Ovary (tissue), 9 donors: ENCODE measurements around the gene OCIAD2. TPM values are rescaled to one million over a fixed set of nuclear protein-coding genes. Genes with fewer than 3 reads are reported as not detected.
"Not testable (repeated sequence)": the region's sequence is repeated elsewhere in the genome, so short reads cannot be mapped to it uniquely, and the experiment has no call there.

Experiments used
- DNase-seq, 5 donors: peaks; one replicate each; pipeline ENCODE4 v3.0.0-alpha.2; 2019 to 2020
- H3K27ac ChIP-seq, 2 donors: fragments of 200-600 bp; one replicate each; pipeline versions ENCODE4 v1.5.1 to v1.8.0; 2019 to 2022
- H3K27me3 ChIP-seq: fragments of 200-600 bp; one replicate; pipeline ENCODE4 v1.8.0; 2022
- H3K36me3 ChIP-seq: fragments of 200-600 bp; sonication (generic); one replicate; pipeline ENCODE4 v1.5.1; 2019
- H3K4me1 ChIP-seq: one replicate; pipeline ENCODE4 v1.8.1; 2013; ENCODE audit warnings: mild to moderate bottlenecking, moderate library complexity; ENCODE audit not compliant: insufficient read depth
- H3K4me3 ChIP-seq: fragments of 200-600 bp; sonication (generic); one replicate; pipeline ENCODE4 v1.5.1; 2017
- H3K9me3 ChIP-seq, 2 donors: fragments of 200-600 bp in 1 of 2; sonication (generic) in 1 of 2; one replicate each; pipeline versions ENCODE4 v1.5.1 to v1.8.1; 2013 to 2019; ENCODE audit warnings: mild to moderate bottlenecking in 1 of 2, moderate library complexity in 1 of 2
- EP300 ChIP-seq: sonication (generic); formaldehyde crosslinking; IDR thresholded peaks from one replicate; pipeline ENCODE4 v1.6.1; 2017; ENCODE audit warnings: antibody characterized with exemption
- POLR2A ChIP-seq: fragments of 450-650 bp; IDR thresholded peaks from one replicate; pipeline ENCODE4 v1.6.1; 2017; ENCODE audit warnings: antibody characterized with exemption, mild to moderate bottlenecking, moderate library complexity
- WGBS, 3 donors: extraction: QIAGEN DNeasy Blood & Tissue Kit in 1 of 3; methylation state at CpG; one replicate each; pipeline versions ENCODE4 v1.1.5 to v1.1.7; 2013 to 2017; 5-methylcytosine and 5-hydroxymethylcytosine counted together
- intact Hi-C, 4 donors: fragments of 100-400 bp; cut with DNase I; formaldehyde crosslinking; loops; one replicate each; pipeline versions ENCODE4 v1.11.0 to v1.15.1; 2022 to 2023
- polyA plus RNA-seq, 2 donors: library from polyadenylated mRNA; stranded (reverse); fragments of 200-250 nt in 1 of 2; fragments of 350-450 nt in 1 of 2; fragmentation: Illumina TruSeq in 1 of 2; extraction: RNeasy Lipid Tissue Mini Kit (QIAGEN cat#74804) in 1 of 2; gene quantifications; one replicate each; pipeline ENCODE4 v1.2.3, GENCODE V29; 2013 to 2014
- total RNA-seq, 7 donors: library from RNA; depleted of rRNA in 2 of 7; stranded (reverse); fragments of >200 nt in 2 of 7; fragmentation: NEBNext Ultra II Directional in 3 of 7; extraction: Animal tissue kit (Norgen Biotek cat#: 25700) in 3 of 7; gene quantifications; one replicate each; pipeline versions ENCODE4 v1.1.0 to v1.2.4, GENCODE V29; 2016 to 2023
- TF ChIP-seq, protein P1 (sequence below), 3 donors: fragments of 450-650 bp in 2 of 3; fragments of 200-600 bp in 1 of 3; IDR thresholded peaks; one replicate each; pipeline versions ENCODE4 v1.5.1 to v1.8.0; 2016 to 2022; ENCODE audit warnings: antibody characterized with exemption in 3 of 3, mild to moderate bottlenecking in 1 of 3
- donor health status: DM: no; HTN: no; CAD: no; lungs with moderate emphysema.
- donor health status: DM: no; HTN: no; CAD: no.
- donor health status: Bipolar disorder and iron deficiency.
- donor health status: DM: yes; HTN: yes; CAD: no.
- donor health status: DM: no; HTN: no; CAD: no.
- donor health status: DM: yes; HTN: yes; CAD: no.

The OCIAD2 gene
- total and polyA plus RNA-seq, 9 donors, result 2.1 to 20.4 (median 11.3) TPM

DNA sequence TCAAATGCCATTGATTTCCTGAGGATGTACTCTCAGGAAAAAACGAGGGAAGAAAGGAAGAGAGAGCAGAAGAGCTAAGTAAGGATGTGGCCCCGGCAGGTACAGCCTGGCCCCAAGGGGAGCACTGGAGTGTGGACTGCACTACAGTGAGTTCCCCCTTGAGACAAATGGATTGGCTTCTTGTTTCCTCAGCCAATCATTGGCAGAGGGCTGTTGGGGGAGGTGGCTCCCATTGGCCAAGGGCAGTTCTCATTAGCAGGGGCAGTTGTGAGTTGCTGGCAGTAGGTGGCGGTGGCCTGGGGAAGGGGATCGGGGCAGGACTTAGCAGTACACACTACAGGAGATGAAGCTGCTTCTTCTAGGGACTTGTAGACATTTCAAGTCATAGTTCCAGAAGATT lies 24.1 kb upstream of the OCIAD2 start:
- Histone ChIP-seq H3K27me3 (no peaks in the 10 kb centered on the region), H3K36me3 (no peaks in the 10 kb centered on the region), H3K4me3 (no peak overlapping the region), H3K4me1 (no peaks in the 10 kb centered on the region), H3K27ac (no peak overlapping the region), H3K9me3 (no peaks in the 10 kb centered on the region)
- WGBS, 3 donors, result 81 to 90% (median 82%) methylated on average over 4 of the region's 4 CpGs
- TF ChIP-seq, protein P1, sequence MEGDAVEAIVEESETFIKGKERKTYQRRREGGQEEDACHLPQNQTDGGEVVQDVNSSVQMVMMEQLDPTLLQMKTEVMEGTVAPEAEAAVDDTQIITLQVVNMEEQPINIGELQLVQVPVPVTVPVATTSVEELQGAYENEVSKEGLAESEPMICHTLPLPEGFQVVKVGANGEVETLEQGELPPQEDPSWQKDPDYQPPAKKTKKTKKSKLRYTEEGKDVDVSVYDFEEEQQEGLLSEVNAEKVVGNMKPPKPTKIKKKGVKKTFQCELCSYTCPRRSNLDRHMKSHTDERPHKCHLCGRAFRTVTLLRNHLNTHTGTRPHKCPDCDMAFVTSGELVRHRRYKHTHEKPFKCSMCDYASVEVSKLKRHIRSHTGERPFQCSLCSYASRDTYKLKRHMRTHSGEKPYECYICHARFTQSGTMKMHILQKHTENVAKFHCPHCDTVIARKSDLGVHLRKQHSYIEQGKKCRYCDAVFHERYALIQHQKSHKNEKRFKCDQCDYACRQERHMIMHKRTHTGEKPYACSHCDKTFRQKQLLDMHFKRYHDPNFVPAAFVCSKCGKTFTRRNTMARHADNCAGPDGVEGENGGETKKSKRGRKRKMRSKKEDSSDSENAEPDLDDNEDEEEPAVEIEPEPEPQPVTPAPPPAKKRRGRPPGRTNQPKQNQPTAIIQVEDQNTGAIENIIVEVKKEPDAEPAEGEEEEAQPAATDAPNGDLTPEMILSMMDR (IDR thresholded peaks at IDR 0.05), result no peak
- TF ChIP-seq EP300 (no peak), POLR2A (no peak)
- intact Hi-C loops, result no loop called here
- DNase-seq, result no peak

DNA sequence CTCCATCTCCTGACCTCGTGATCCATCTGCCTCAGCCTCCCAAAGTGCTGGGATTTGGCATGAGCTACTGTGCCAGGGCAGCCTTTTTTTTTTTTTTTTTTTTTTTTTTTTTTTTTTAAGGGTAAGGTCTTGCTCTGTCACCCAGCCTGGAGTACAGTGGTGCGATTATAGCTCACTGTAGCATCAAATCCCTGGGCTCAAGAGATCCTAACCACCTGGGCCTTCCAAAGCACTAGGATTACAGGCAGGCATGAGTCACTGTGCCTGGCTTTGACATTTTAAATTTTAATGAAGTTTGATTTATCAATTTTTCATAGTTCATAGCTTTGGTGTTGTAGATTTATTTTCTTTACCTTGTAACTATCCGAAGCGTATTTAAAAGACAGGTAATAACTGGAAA lies 17.8 kb upstream of the OCIAD2 start:
- H3K27me3 ChIP-seq, result no peaks in the 10 kb centered on the region
- 87 to 90% (median 90%) methylated on average over 4 of the region's 4 CpGs for WGBS, 3 donors
- no peak overlapping the region for H3K4me3 ChIP-seq
- H3K4me1 ChIP-seq, result no peaks in the 10 kb centered on the region
- TF ChIP-seq EP300 (no peak), POLR2A (no peak)
- TF ChIP-seq, protein P1 (IDR thresholded peaks at IDR 0.05), result no peak
- no peaks in the 10 kb centered on the region for H3K36me3 ChIP-seq
- DNase-seq, result no peak
- intact Hi-C loops, result no loop called here
- H3K27ac ChIP-seq, result no peak overlapping the region
- H3K9me3 ChIP-seq, result no peaks in the 10 kb centered on the region

DNA sequence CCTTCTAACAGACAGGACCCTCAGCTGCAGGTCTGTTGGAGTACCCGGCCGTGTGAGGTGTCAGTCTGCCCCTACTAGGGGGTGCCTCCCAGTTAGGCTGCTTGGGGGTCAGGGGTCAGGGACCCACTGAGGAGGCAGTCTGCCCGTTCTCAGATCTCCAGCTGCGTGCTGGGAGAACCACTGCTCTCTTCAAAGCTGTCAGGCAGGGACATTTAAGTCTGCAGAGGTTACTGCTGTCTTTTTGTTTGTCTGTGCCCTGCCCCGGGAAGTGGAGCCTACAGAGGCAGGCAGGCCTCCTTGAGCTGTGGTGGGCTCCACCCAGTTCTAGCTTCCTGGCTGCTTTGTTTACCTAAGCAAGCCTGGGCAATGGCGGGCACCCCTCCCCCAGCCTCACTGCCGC lies 16.5 kb upstream of the OCIAD2 start:
- H3K36me3 ChIP-seq, H3K4me1 ChIP-seq, intact Hi-C loops, H3K27me3 ChIP-seq, DNase-seq, H3K4me3 ChIP-seq, H3K9me3 ChIP-seq, H3K27ac ChIP-seq: not testable (repeated sequence)
- 74 to 96% (median 87%) methylated on average over 6 to 7 of the region's 7 CpGs for WGBS, 3 donors

DNA sequence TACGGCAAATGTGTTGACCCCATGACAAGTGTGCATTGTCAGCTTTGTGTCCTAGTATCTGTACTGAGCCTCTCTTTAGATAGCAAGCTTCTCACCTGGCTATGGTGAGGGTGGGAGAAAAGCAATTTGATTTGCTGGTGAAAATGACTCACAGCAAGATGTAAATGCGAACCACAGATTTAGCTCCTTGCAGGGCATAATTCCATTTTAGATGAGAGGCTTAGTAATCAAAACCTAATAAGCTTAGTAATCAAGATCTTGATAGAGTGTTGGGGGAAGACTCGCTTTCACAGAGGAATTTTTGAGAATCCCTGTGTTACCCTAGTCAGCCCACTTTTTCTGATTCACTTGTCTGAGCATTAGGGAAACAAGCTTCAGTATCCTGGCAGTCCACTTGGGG lies 7.7 kb upstream of the OCIAD2 start:
- TF ChIP-seq EP300 (no peak), POLR2A (no peak)
- TF ChIP-seq, protein P1 (IDR thresholded peaks at IDR 0.05), result no peak
- WGBS, 3 donors, result 79 to 82% (median 80%) methylated on average over 3 of the region's 3 CpGs
- Histone ChIP-seq H3K27me3 (no peaks in the 10 kb centered on the region), H3K4me1 (no peaks in the 10 kb centered on the region), H3K36me3 (no peaks in the 10 kb centered on the region), H3K27ac (no peak overlapping the region), H3K9me3 (no peaks in the 10 kb centered on the region), H3K4me3 (no peak overlapping the region)
- DNase-seq, result no peak
- intact Hi-C loops, result no loop called here

DNA sequence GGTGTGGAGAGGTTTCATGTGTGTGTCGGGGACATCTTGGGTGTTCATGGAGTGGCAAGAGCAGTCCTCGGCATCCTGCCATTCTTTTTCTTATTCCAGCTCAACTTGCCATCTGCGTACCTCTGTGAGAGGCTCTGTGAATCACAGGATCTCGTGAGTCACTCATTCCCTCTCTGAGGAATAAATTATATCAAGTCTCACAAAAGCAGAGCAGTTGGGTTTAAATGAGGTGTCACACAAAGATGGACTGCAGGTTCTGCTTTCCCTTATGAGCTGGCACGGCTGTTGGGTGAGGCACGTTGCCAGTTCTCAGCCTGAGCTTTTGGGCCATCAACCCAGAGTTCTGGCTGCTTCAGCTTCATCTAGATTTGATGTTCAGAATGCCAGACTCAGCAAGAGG lies 6.8 kb upstream of the OCIAD2 start:
- DNase-seq, result no peak
- Histone ChIP-seq H3K36me3 (no peaks in the 10 kb centered on the region), H3K27ac (no peak overlapping the region), H3K9me3 (no peaks in the 10 kb centered on the region), H3K4me1 (no peaks in the 10 kb centered on the region), H3K27me3 (no peaks in the 10 kb centered on the region), H3K4me3 (no peak overlapping the region)
- TF ChIP-seq POLR2A (no peak), EP300 (no peak)
- TF ChIP-seq, protein P1 (IDR thresholded peaks at IDR 0.05), result no peak
- intact Hi-C loops, result no loop called here
- 75 to 78% (median 77%) methylated on average over 6 of the region's 6 CpGs for WGBS, 3 donors
